ENCODE measurements around the gene PAX2.

The PAX2 gene

DNA sequence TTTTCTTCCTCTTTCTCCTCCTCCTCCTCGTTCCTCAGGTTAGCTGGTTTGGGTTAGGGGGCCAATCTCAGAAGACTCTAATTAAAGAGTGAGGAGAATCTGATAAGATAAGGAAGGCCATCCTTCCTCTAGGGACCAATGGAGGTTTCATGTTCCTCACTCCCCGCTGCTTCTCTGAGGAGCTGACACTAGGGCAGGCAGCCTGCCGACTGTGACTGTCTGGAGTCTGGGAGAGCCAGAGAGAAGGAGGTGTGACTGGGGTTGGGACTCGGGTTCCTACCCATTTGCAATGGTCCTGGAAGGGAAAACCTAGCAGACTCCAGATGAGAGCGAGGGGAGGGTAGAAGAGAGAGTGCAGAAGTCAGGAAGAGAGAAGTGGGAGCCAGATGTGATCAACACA lies 15.3 kb downstream of the PAX2 start:
- no peak for DNase-seq

DNA sequence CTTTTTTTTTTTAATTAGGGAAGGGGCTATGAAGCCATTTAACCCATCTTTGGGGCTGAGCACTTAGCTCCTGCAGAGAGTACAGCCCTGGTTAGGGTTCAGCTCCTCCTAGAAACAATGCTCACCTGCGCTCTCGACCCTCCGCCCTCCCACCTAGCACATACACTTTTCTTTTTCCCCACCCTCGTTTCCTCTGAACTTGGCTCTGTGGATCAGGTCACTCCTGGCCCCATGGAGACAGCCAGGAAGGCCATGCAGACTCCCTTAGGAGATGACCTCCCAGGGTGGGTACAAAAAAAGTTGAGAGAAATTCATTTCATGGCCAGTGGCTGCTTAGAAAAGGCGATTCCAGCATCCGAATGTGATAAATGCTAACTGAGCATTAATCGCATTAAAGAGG lies 15.8 kb downstream of the PAX2 start:
- no peak for DNase-seq

GRCh38 chr10:100763043-100763747 lies 17.8 kb downstream of the PAX2 start:
- DNase-seq, result no peak

- no peak for DNase-seq
These were observed 21.5 kb downstream of the PAX2 start for GRCh38 chr10:100766693-100767421.

- DNase-seq, result no peak
These were observed 22.0 kb downstream of the PAX2 start for GRCh38 chr10:100767422-100767775.

GRCh38 chr10:100769481-100769880 lies 24.1 kb downstream of the PAX2 start:
- no peak for DNase-seq

DNA sequence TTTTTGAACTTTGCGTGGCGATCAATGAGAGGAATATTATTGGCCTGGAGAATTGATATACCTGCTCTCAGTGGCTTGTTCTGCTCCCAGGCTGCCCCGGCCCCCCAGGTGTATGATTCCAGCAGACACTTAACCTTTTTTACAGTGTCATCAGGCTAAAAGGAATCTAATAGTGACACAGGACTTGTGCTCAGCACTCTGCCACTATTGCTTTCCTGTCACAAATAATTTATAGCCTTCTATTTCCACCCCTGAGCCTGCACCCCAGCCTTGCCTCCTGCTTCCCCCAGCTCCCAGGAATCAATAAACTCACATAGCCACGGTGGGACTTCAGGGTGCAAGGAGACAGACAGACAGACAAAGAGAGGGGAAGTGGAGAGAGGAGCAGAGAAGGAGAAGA lies 28.3 kb downstream of the PAX2 start:
- DNase-seq, result no peak

DNA sequence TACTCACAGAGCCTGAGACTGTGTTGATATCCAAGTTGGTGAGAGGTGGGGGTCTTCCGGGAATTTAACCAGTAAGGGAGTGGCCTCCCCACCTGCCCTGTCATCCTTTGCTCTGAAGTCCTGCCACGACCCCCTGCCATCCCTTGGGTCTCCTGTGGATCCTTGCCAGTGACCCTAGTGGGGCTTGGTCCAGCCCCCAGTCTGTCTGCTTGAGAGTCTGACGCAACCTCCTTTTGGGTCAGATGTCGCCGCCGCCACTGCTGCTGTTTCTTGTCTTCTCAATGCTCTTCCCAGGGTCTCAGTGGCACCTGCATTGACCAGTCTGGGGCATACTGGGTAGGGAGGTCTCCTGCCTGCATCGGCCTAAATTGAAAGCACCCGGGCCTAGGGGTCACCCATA lies 28.8 kb downstream of the PAX2 start:
- DNase-seq, result no peak

- DNase-seq, result no peak
These were observed 29.5 kb downstream of the PAX2 start for GRCh38 chr10:100774876-100775275.

GRCh38 chr10:100775386-100775785 lies 30.0 kb downstream of the PAX2 start:
- DNase-seq, result no peak

GRCh38 chr10:100775871-100776270 lies 30.5 kb downstream of the PAX2 start:
- no peak for DNase-seq

DNA sequence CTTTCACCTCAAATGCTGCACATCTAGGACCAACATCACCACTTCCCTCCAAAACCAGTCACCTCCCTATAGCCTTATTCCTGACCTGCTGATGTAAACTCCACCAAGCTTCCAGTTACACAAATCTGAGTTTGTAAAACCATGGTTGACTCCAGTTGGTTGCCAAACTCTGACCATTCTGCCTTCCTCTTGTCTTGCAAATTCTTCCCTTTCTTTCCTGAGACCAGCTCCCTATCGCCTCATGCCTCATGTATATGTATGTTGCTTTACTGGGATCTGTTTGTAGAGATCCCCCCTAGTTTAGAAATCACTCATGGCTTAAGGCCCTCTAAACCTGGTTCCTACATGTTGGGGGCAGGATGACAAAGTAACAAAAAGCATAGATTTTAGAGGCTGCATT lies 31.3 kb downstream of the PAX2 start:
- DNase-seq, result no peak

GRCh38 chr10:100779329-100779728 lies 33.9 kb downstream of the PAX2 start:
- no peak for DNase-seq

- DNase-seq, result no peak
These were observed 34.9 kb downstream of the PAX2 start for GRCh38 chr10:100780324-100780723.

GRCh38 chr10:100781145-100781665 lies 35.8 kb downstream of the PAX2 start:
- no peak for DNase-seq

DNA sequence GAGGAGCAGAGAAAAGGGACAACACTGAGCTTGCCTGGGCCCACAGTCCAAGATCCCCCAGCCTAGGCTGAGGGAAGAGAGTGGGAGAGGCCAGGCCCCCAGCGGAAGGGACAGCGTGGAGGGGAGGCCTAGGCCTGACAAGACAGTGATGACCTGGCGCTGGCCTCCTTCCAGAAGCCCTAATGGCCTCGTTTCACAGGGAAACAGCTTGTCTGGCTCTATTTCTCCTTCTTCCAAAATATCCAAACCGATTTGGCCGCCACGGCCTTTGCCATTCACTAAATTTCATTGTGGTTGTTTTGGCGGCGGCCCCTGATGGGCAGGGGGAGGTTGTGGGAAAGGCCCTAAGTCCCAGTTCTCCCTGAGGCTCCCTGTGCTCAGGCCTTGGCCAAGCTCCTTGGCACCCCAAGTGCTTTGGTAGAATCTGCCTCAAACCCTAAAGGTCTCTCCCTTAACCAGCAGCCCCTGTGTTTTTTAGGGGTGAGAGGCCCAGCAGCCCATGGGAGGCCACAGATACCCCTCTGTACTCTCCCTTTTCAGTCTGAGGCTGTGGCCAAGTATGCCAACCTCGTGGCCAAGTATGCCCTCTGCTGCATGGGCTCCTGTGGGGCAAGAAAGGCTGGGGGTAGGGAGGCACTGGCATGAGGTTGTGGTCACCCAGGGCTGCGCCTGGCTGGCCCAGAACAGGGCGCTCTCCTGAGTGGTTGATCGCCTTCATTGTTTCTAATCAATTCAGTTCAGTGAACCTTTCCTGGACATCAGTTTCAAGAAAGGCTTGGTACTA lies 37.3 kb downstream of the PAX2 start:
- no peak for DNase-seq

DNA sequence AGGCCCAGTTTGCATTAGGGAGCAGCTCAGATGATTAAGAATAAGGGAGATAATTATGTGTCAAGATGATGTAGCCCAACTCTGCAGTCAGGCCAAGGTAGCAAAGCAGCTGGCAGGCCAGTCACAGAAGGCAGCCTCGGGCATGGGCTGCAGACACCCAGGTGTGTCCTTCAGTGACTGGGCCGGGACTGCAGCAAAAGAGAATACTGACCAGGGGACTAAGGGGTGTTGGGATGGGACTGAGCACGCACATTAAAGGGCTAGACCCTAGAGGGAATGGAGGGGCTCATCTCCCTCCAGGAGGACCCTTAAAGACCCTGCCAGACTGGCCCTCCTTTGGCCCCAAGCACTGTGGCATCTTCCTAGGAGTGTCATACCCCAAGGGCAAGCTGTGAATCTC lies 38.7 kb downstream of the PAX2 start:
- DNase-seq, result no peak

DNA sequence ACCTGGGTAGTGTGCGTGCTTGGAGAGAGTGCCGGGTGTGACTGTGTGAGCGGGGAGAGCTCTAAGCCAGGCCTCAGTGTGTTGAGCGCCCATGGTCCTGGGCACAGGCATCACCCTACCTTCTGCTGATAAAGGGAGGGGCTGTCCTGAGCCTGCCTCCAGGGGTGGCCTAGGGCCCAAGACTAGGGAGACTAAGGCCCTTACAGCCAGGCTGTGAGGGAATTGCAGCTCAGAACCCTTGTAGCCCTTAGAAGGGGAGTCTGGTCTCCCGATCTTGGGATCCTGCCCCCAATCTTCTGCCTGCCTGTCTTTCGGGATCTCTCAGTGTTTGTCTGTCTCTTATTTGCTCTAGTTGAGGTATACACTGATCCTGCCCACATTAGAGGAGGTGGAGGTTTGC lies 41.2 kb downstream of the PAX2 start:
- DNase-seq, result no peak

DNA sequence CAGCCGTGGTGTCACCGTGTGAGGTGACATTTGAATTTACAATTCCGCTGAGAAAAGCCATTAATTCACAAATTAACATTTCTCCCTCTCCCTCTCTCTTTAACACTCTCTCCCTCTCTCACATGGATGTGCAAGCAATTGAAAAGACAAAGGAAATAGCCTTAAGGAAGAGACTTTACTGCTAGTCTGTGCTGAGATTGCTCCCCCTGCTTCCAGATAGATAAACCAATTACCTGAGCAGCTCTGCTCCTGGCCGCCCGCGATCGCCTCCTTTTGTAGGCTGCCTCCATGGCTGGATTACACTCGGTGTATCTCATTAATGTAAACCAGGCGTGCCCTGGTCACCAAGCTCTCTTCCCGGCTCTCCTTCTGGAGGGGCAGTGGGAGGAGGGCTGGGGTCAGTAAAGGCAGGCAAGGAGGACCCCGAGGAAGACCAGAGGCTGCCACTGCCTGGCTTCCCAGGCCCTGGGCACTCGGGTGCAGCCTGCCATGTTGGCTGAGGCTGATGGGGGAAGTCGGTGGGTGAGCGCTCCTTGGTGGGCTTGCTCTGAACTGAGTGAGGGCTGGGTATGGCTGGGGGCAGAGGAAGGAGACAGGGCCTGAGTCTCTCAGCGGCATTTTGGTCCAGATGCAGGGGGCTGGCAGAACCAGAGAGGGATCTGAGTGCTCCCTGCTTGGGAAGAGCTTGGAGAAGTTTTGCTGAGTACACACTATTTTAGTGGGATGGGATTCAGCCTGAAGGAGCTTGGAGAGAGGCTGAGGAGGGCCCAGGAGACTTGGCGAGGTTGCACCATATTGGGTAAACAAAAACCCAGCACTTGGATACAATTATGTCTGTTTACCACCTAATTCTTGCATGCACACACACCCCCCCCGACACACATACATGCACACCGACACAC lies 42.9 kb downstream of the PAX2 start:
- DNase-seq, result no peak

- DNase-seq, result no peak
These were observed 45.4 kb downstream of the PAX2 start for GRCh38 chr10:100790761-100791208.

DNA sequence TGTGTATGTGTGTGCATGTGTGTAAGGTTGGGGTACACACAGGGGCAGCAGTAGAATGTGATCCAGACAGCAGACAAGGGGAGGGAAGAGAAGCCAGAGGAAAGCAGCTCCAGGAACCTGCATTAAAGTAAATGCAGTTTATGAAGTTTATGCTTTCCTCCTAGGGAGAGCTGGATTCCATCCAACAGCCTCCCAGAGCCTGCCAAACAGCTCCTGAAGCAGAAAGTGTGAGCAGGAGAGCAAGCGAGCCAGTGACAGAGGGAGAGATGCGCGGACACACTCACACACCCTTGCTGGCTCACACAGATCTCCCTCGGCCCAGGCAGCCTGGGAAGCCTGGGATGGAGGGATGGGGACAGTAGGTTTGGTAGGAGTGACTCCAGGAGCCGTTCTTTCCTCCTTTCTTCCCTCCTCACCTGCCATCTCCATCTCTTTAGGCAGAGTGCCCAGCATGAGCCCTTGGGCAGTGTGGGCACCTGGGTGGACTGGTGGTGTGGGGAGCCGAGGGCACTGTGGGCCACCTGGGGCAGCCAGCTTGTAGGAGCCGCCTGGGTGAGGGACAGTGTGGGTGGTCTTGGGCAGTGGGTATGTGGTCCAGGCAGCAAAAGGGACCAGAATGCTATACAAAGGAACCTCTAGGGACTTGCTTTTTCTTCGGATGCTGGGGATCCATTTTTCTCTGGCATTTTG lies 46.1 kb downstream of the PAX2 start:
- DNase-seq, result no peak

- no peak for DNase-seq
These were observed 47.2 kb downstream of the PAX2 start for GRCh38 chr10:100792574-100792973.

All from activated effector memory CD4-positive, alpha-beta T cell treated with Interleukin-2 at 50 U/mL for 16 hours (primary cell).